NCI-H2029 treated with DMSO at 0.1 percent for 48 hours (cell line): ENCODE data around the gene SLC51B.
"Not testable (repeated sequence)": the region's sequence is repeated elsewhere in the genome, so short reads cannot be mapped to it uniquely, and the experiment has no call there.

Experiments
- DNase-seq: peaks from one replicate; lab custom pipeline; 2025; lab: John Stamatoyannopoulos, UW

Gene SLC51B

DNA sequence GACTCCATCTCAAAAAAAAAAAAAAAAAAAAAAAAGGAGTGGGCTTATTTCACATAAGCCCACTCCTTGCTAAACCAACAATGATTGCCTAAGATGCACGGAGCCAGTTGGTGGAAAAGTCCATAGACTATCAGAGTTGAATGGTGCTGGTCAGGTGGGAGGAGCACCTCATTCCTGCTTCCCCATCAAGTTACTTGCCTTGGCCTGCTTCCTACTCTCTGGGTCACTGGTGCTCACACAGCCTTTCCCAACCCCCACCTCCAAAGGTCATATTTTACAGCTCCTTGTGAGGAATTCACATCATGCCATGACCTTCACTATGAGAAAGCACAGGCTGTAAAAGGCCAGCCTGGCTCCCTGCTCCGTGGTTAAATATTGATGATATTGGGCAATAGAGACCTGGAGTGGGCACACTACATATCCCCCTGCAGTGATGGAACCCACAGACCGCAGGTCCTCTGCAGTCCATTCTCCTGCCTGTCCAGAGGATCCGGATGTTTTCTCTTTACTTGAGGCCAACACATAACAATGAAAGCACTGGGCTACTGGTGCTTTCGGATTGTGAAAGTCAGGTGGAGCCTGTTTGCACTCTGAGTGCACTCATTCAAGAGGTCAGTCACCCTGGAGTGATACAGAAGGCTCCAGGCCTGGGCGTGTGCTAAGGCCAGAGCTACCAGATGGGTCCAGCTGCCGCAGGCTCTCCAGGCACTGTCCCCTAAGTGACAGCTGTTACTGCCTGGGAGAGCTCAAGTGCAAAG lies at the start of gene SLC51B:
Gene SLC51B (plus strand): TSS at position 664 of the 758 bp plus-strand sequence. CDS start 4,618 bp downstream, outside the sequence.
- DNase-seq: no peak

GRCh38 chr15:64997066-64997465 lies 48.1 kb upstream of the SLC51B start:
- DNase-seq: no peak

DNA sequence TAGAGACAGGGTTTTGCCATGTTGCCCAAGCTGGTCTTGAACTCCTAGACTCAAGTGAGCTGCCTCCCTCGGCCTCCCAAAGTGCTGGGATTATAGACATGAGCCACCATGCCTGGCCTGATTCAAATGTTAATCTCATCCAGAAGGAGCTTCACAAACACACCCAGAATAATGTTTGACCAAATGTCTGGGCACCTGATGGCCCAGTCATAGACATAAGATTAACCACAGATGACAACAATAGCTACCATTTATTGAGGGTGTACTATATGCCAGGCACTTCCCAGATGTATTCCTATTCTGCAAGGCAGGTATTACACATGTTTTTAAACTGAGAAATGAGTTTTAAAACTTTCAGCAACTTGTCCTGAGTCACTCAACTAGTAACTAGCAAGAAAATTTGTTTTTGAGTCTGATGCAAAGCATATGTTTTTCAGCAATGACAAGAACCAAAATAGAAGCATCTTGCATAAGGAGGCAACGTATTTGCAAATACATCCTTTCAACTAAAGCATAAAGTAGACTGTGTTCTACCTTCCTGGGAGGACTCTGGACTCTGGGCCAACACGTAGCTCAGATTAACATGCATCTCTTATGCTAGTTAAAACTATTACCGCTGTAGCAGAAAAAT lies 47.3 kb upstream of the SLC51B start:
- DNase-seq: no peak

GRCh38 chr15:65004993-65005392 lies 40.2 kb upstream of the SLC51B start:
- DNase-seq: no peak

GRCh38 chr15:65006876-65007275 lies 38.3 kb upstream of the SLC51B start:
- DNase-seq: no peak

DNA sequence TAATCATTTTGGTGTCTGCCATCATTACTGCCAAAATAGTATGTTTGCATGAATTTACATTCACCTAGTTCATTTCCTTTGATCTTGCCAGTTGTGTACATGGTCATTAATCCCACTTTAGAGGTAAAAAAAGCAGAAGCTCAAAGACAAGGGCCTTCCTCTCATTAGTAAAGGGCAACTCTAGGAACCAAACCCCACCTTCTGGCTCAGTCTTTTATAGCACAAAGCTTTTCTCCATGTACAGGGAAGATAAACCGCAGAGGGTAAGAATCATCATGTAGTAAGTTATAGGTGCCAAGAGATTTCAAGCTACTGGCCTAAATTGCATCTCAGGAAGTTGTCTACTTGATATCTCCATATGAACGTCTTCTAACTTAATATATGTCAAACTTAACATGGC lies 36.2 kb upstream of the SLC51B start:
- DNase-seq: no peak

GRCh38 chr15:65011198-65011597 lies 34.0 kb upstream of the SLC51B start:
- DNase-seq: not testable (repeated sequence)

GRCh38 chr15:65020419-65020818 lies 24.8 kb upstream of the SLC51B start:
- DNase-seq: no peak

- DNase-seq: no peak
Measured at GRCh38 chr15:65021488-65021887, 23.7 kb upstream of the SLC51B start.

DNA sequence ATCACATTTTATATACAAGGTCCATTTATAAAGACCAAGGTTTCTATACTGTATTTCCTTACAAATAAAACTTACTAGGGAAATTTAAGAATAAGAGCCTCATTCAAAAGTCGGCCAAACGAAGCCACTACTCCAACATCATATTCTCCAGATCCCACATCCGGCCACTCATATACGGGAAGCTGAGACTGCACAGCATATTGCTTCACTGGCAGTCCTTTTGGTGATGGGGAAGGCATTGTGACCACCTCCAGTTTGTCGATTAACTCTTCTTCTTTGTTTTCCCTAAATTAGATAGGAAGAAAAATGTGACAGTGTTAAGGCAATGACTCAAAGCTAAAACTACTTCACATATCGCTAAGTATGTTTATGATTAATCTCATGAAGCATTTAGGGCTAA lies 18.4 kb upstream of the SLC51B start:
- no peak for DNase-seq

DNA sequence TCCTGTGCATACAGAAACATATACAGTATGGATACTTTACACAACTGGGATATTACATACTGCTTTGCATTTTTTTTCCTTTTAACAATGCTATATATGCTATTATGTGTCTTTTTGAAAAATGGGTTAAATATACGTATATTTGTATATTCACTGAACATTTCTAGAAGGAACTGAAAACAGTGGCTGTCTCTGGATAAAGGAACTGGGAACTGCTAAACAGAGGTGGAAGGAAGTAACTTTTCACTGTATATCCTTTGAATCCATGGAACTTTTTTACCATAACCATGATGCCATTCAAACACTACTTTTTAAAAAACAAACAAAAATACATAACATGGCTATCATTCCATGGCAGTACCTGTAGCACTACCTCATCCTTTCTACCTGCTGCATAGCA lies 17.6 kb upstream of the SLC51B start:
- no peak for DNase-seq

GRCh38 chr15:65028338-65028737 lies 16.8 kb upstream of the SLC51B start:
- no peak for DNase-seq

DNA sequence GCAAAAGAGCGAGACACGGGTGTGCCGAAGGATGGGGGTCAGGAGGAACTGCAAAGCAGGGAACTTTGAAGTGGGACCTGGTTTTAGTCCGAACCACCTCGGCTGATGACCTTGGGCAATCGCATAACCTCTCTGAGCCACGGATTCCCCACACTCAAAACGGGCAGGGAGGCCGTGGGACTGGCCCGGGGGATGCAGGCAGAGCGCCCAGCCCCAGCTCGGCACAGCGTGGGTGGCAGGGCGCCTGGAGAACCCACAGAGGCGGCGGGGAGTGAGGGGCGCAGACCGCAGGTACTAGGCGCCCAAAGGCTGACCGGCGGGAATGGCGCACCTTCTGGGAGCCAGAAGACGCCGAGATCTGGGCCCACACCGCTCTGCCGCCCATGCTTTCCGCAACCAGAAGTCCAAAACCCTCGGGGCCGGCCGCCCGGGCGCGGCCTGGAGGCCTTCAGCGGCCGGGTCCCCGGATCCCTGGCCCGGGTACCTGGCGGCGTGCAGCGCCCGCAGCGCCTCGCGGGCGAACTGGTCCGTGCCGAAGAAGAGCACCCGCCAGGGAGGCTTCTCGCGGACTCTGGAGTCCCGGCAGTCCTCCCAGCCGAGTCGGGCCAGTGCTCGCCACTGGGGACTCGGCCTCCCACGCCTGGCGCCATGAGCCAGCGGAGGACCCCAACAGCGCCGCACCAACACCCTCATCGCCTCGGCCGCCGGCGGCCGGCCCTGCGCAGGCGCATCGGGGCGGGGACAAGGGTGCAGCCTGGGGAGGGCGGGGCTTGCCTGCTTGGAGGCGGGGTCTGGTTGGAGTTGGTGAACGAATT lies 16.1 kb upstream of the SLC51B start, which contains the start of gene MTFMT:
Gene MTFMT (minus strand): TSS at position 719 of the 815 bp plus-strand sequence. CDS start 26 bp downstream, at position 693.
- DNase-seq: no peak

- DNase-seq: no peak
Measured at GRCh38 chr15:65029736-65030208, 15.4 kb upstream of the SLC51B start.

- DNase-seq: no peak
Measured at GRCh38 chr15:65032801-65033537, 12.2 kb upstream of the SLC51B start.

DNA sequence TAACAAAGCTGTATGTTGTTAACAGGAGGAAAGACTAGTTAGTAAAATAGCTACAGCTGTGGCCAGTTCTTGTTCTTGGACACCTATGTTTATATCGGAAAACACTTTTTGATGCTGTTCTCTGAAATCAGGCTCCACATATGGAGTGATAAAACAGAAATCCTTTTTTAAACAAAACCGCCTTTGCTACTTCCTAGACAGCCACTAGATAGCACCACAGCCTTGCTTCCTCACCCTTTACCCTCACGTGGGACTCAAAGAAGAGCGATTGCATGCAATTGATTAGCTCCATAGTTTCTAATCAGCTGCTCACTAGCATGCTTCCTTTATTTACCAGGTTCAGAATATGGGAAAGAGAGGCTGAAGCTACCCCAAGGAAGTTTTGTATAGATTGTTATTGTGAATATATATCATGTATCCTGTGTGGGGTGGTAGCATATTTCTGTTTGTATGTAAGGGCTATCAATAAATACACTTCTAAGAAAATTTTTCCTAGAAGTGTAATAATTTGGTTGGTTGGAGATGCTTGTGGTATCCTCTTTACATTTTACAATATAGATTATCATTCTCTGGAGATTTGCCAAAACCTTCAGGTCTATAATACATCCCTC lies 11.4 kb upstream of the SLC51B start:
- DNase-seq: no peak

- DNase-seq: no peak
Measured at GRCh38 chr15:65034719-65035118, 10.5 kb upstream of the SLC51B start.

GRCh38 chr15:65037309-65037708 lies 7.9 kb upstream of the SLC51B start:
- DNase-seq: no peak

DNA sequence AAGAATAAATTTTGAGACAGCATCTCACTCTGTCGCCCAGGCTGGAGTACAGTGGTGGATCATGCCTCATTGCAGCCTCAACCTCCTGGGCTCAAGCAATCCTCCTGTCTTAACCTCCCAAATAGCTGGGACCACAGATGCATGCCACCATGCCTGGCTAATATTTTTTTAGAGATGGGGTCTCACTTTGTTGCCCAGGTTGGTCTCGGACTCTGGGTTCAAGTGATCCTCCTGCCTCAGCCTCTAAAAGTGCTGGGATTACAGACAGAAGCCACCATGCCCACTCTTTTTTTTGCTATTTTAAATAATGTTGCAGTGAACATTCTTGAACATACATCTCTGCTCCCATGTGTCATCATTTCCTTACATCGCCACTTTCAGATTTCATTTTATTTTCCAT lies 6.8 kb upstream of the SLC51B start:
- DNase-seq: no peak

DNA sequence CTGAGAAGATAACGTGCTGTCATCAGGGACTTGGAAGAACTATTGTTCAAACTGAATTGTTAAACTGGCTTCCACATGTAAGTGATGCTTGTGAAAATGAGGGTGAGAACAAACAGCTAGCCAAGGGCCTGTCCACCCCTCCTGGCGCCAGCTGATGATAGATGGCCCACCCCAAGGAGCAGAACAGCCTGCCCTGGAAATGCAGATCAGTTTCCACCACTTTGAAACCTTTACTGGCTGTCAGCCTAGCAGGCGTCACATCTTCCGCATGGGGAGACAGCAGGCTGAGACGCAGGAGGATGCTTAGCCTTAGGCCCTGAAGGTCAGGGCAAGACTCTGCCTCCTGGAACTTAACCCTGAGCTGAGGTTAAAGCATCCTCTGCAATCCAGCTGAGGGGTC lies 6.4 kb upstream of the SLC51B start:
- DNase-seq: no peak

- DNase-seq: no peak
Measured at GRCh38 chr15:65040461-65040860, 4.7 kb upstream of the SLC51B start.
